HG02938 (cell line): ENCODE measurements around the gene STOML3.
"Not testable (repeated sequence)": the region's sequence is repeated elsewhere in the genome, so short reads cannot be mapped to it uniquely, and the experiment has no call there.

Experiments used
- ATAC-seq: cut with Tn5 transposase; IDR thresholded peaks from one replicate; pipeline ENCODE4 v1.9.1; 2021; ENCODE audit warnings: mild to moderate bottlenecking, moderate library complexity; ENCODE audit not compliant: unreplicated experiment

STOML3 gene, protein sequence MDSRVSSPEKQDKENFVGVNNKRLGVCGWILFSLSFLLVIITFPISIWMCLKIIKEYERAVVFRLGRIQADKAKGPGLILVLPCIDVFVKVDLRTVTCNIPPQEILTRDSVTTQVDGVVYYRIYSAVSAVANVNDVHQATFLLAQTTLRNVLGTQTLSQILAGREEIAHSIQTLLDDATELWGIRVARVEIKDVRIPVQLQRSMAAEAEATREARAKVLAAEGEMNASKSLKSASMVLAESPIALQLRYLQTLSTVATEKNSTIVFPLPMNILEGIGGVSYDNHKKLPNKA

GRCh38 chr13:38990693-38991092 lies at the start of gene STOML3:
Gene STOML3 (minus strand): TSS chr13:38990831. CDS start chr13:38990721, 110 bp downstream.
- ATAC-seq: no peak

DNA sequence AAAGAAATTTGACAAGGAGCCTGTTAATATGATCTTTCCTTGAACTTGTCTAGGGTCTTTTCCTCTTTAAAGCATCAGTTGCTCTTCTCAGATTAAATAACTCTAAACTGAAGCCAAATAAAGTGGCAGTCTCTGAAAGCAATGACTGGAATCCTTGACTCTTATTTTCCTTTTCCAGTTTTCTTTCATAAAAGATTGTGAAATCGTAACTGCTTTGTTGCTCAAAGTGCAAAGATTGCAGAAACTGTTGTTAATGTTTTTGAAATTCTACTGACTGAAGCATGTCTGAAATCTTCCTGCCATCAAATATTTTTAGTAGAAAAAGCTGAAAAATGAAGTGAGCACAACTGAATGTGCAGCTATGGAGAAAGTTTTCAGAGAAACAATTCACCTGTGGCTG lies 49.6 kb upstream of the STOML3 start:
- no peak for ATAC-seq

- no peak for ATAC-seq
Observed at GRCh38 chr13:39039041-39039440, 48.4 kb upstream of the STOML3 start.

DNA sequence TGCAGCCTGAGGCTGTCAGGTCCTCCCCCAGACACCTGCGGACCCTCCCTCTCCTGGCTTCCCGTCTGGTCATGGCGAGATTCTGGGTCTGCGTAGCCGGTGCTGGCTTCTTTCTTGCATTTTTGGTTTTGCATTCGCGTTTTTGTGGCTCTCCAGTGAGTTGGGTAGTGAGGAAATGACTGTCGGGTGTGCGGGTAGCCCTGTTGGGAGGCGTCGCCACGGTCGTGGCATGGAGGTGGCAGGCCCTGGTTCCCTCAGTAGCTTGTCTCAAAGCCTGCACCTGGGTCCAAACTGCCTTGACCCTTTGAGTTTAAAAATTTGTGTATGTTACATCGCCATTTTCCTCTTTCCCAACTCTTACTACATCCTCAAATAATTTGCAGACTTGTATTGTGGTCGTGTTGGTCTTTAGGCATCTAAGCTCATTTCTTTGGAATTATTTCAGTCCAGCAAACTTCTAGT lies 48.0 kb upstream of the STOML3 start:
- ATAC-seq: peak; percentile 28

DNA sequence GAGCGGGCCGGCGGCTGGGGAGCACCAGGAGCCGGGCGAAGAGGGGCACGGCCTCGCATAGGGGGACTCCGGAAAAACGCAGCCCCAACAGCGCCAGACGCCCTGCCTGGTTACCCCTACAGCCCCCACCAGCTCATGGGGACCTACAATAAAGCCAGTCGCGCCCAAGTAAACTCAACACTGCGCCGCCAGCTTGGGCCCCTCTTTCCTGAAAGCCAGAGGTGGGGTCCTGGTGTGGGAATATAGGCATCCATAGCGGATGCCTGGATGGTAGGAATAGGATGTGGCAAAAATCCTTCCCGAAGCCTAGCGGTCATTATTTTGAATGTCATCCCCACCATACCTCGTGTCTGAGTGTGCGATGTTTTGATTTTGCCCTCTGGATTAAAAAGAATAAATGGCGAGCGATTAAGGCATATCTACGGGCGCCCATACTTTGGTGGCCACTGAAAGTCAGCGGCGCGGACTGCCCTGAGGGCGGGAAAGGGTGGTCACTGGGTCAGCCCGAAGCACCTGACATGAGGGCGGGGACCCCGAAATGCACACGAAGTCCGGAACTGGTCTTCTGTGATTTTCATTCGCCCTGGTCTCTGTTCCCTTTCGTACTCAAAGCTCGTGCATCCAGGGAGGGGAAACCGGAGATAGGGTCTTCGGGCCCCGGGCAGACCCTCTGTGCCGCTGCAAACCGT lies 47.4 kb upstream of the STOML3 start, which contains the start of the genes NHLRC3 and PROSER1:
Gene NHLRC3, plus strand, starts transcription at position 577 of the 689 bp plus-strand sequence. CDS start 184 bp downstream, outside the sequence.
Gene PROSER1, minus strand, starts transcription at position 210 of the 689 bp plus-strand sequence. CDS start 847 bp downstream, outside the sequence.
- peak; percentile 73 for ATAC-seq

DNA sequence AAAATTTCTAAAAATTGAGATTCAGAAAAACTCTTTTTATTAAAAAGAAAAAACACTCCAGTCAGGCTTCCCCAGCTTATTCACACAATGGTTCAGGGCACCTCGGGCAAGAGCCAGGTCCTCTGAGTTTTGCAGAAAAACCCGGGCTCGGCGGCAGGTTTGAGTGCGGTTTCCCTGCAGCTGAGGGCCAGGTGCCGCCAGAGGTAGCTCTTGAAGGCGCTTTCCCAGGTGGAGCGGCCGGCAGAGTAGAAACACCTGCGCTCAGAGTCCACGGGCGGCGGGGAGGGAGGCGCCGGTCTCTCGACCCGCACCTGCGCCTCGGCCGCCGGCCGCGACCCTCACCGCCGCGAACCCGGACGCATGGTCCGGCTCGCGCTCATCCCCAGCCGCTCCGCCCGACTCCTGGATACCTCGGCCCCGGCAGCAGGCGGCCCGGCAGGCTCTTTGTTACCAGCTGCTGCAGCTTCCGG lies 46.8 kb upstream of the STOML3 start:
- peak; percentile 12 for ATAC-seq

DNA sequence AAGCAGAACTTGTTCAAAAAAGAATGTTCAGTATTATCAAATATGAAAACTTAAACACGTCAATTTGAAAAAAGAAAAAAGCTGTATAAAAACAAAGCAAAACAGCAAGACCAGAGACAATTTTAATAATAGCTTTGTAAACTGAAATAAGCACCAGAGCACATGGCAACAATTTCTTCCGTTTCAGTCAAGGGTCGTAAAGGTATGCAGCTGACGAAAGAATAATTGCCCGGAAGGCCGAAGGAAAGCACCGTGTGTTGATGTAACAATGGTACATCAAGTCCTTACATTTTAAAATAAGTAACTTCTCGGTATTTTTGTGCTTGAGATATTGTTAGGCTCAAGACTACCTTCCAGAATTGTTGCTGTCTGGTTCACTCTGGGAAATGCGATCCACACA lies 45.6 kb upstream of the STOML3 start:
- ATAC-seq: no peak

DNA sequence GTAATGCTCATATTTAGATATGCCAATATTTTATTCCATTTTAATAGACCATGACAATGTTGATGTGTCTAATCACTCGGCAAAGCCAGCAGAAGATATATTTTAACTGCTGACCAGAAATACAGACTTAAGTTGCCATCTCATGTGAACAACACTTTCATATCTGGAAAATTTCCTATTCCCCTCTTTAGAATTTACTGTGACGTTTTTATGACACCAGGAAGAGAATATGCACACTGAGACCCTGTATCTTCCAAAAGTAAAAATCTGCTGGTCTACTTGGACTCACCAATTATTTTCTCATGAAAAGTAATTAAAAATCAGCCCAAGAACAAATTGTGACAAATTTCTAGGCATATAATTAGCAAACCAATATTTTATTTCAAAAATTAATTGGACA lies 45.2 kb upstream of the STOML3 start:
- no peak for ATAC-seq

- ATAC-seq: no peak
Observed at GRCh38 chr13:39035204-39035603, 44.6 kb upstream of the STOML3 start.

- no peak for ATAC-seq
Observed at GRCh38 chr13:39034085-39034484, 43.5 kb upstream of the STOML3 start.

DNA sequence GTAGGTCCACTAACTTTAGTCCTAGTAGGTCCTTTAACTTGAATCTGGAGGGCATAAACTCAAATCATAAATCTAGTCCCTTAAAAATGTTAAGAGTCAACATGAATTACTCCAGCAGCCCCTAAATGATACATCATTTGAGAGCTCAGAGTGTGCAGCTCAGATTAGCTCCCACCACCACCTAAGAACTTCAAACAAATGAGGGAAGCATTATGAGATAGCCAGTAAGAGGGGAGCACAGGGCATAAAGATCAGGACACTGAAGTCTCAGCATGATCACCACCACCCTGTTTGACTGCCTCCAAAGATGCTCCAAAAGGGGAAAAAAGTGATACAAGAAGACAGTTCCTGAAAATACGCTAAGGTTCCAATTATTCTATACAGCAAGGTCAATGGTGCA lies 41.5 kb upstream of the STOML3 start:
- ATAC-seq: no peak

DNA sequence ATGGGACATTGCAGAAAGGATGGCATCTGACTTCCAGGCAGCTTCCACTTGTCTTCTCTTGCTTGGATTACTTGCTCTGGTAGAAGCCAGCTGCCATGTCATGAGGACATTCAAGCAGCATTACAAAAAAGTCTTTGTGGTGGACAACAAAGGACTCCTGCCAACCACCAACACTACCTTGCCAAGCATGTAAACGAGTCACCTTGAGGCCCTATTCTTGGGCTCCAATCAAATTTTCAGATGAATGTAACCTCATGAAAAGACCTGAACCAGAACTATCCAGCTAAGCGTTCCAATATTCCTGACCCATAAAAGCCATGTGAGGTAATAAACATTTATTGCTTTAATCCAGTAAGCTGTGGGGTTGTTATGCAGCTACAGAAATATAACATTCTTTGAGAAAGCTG lies 34.8 kb upstream of the STOML3 start:
- ATAC-seq: no peak

DNA sequence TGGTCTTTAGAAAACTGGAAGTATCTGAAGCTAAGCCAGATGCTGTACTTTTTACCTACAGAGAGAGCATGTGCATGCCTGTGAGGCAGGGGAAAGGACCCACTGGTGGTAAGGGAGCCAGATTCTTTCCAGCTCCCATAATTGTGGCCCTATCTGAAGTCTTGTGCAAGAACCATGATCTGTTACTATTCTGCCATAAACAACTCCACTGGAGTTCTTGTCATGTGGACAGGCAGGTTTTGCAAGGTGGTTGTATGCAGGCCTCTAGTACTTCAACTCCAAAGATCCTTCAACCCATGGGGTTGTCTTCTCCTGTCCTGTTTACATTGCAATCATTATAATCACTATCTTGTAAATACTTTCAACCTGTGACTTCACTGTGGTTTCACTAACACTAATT lies 33.1 kb upstream of the STOML3 start:
- no peak for ATAC-seq

- ATAC-seq: no peak
Observed at GRCh38 chr13:39023316-39023715, 32.7 kb upstream of the STOML3 start.

- no peak for ATAC-seq
Observed at GRCh38 chr13:39020853-39021462, 30.3 kb upstream of the STOML3 start.

GRCh38 chr13:39016787-39017186 lies 26.2 kb upstream of the STOML3 start:
- ATAC-seq: peak; percentile 71

DNA sequence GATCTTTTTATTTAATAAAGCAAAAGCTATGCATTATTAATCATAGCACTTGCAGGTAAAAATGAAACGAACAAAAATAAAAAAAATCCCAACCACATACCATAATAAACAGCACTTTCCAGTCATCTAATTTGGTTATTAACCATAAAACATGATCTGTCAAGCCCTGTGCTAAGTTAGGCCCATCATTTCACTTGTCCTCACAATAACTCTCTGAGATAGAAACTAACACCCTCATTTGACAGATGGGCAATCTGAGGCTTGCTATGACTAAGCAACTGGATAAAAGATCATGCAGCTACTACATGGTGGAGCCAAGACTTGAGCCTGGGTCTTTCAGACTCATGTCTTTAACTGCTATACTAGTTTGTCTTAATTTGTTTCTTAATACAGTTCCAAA lies 25.5 kb upstream of the STOML3 start:
- peak; percentile 91 for ATAC-seq

DNA sequence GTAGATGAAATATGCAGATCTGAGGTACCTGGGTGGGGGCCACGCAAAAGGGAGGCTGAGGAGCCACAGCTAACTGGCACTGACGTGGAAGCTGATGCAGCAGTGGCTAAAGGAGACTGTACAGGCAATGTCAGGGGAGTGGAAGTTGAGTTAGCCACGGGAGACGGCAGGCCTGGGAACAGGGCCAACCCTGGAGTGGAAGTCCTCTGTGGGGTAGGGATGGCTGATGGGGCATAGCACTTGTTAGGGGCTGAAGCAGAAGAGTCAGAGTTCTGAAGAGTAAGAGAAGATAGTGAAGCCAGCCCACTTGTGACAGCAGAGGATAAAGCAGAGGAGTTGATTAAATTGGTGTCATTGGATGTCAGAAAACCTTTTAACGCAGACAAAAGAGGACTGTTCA lies 22.8 kb upstream of the STOML3 start:
- ATAC-seq: no peak

- no peak for ATAC-seq
Observed at GRCh38 chr13:39012608-39013007, 22.0 kb upstream of the STOML3 start.

- ATAC-seq: not testable (repeated sequence)
Observed at GRCh38 chr13:39006371-39007111, 15.9 kb upstream of the STOML3 start.

DNA sequence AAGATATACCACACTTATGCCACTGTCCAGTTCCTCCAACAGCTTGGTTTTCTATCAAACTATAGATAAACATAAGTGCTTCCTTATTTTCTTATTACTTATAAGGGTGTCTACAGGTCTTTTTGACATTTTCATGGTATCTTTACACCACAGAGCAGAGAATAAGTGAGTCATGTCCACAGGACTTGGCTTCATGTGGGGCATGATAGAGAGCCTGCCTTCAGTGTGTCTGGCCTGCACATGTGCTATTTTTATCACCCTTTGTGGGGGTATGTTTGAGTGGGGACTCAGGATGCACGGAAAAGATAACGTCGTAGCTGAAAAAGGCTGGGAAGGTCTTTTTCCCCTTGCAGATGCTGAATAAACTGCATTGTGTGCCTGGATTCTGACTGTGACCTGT lies 8.1 kb upstream of the STOML3 start:
- no peak for ATAC-seq
